RWPE2 (cell line): ENCODE data around the gene UBXN2A.
"Not testable (repeated sequence)": the region's sequence is repeated elsewhere in the genome, so short reads cannot be mapped to it uniquely, and the experiment has no call there.

Source experiments
- ATAC-seq: fragments of 200-7000 bp; cut with Tn5 transposase; 3 replicates; pipeline ENCODE4 v1.9.1; 2021; ENCODE audit warnings: low read depth
- DNase-seq: peaks from one replicate; pipeline ENCODE4 v3.0.0-alpha.2; 2020; ENCODE audit warnings: low spot score
- H3K27ac ChIP-seq: fragments of 450-650 bp; 2 replicates; pipeline ENCODE4 v1.5.1; 2017; ENCODE audit warnings: mild to moderate bottlenecking; ENCODE audit not compliant: poor library complexity, severe bottlenecking
- H3K27me3 ChIP-seq: fragments of 250-450 bp; sonication (Bioruptor Pico); 2 replicates; pipeline ENCODE4 v1.5.1; 2021; ENCODE audit warnings: mild to moderate bottlenecking, moderate library complexity; ENCODE audit not compliant: insufficient read depth, poor library complexity, severe bottlenecking
- H3K36me3 ChIP-seq: fragments of 250-450 bp; sonication (Bioruptor Pico); 2 replicates; pipeline ENCODE4 v1.5.1; 2020; ENCODE audit warnings: low read depth, mild to moderate bottlenecking, moderate library complexity
- H3K4me1 ChIP-seq: fragments of 250-450 bp; sonication (Bioruptor Pico); 2 replicates; pipeline ENCODE4 v1.5.1; 2021; ENCODE audit warnings: mild to moderate bottlenecking, moderate library complexity; ENCODE audit not compliant: insufficient read depth, poor library complexity, severe bottlenecking
- H3K4me3 ChIP-seq: fragments of 250-450 bp; sonication (Bioruptor Pico); 2 replicates; pipeline ENCODE4 v1.5.1; 2021; ENCODE audit warnings: mild to moderate bottlenecking, moderate library complexity; ENCODE audit not compliant: severe bottlenecking
- H3K9me3 ChIP-seq: fragments of 250-450 bp; sonication (Bioruptor Pico); 2 replicates; pipeline ENCODE4 v1.5.1; 2021; ENCODE audit warnings: mild to moderate bottlenecking, moderate library complexity; ENCODE audit not compliant: severe bottlenecking
- CTCF ChIP-seq: fragments of 450-650 bp; IDR thresholded peaks from one replicate; pipeline ENCODE4 v1.5.1; 2017; ENCODE audit warnings: mild to moderate bottlenecking, moderate library complexity; ENCODE audit not compliant: poor library complexity, severe bottlenecking

The UBXN2A gene

GRCh38 chr2:24010477-24011249 is 70.4 kb downstream of the UBXN2A start:
- DNase-seq (no peak), ATAC-seq (peak; percentile 17; the same call in 1 of the 3 replicates)
- Histone ChIP-seq H3K4me1 (peaks cover 12% of the 10 kb centered on the region), H3K27ac (no peak overlapping the region), H3K36me3 (no peaks in the 10 kb centered on the region), H3K9me3 (no peaks in the 10 kb centered on the region), H3K27me3 (no peaks in the 10 kb centered on the region), H3K4me3 (no peak overlapping the region)
- TF ChIP-seq CTCF, result no peak

GRCh38 chr2:24011250-24012104 is 71.2 kb downstream of the UBXN2A start:
- no peaks in the 10 kb centered on the region for H3K27me3 ChIP-seq
- DNase-seq (no peak), ATAC-seq (no peak)
- H3K9me3 ChIP-seq, result no peaks in the 10 kb centered on the region
- no peak for TF ChIP-seq CTCF
- no peaks in the 10 kb centered on the region for H3K36me3 ChIP-seq
- H3K4me1 ChIP-seq, result peaks cover 20% of the 10 kb centered on the region
- no peak overlapping the region for H3K4me3 ChIP-seq
- no peak overlapping the region for H3K27ac ChIP-seq

GRCh38 chr2:24012521-24013188 is 72.4 kb downstream of the UBXN2A start:
- peaks cover 22% of the 10 kb centered on the region for H3K4me1 ChIP-seq
- H3K27ac ChIP-seq, result no peak overlapping the region
- no peak for TF ChIP-seq CTCF

GRCh38 chr2:24014902-24015301 is 74.6 kb downstream of the UBXN2A start:
- Histone ChIP-seq H3K27ac (peak overlapping the region; percentile 93), H3K4me1 (peaks cover 22% of the 10 kb centered on the region)
- not testable (repeated sequence) for H3K4me3 ChIP-seq, ATAC-seq, H3K27me3 ChIP-seq, H3K36me3 ChIP-seq, DNase-seq, H3K9me3 ChIP-seq

More at GRCh38 chr2:24012521-24013188, 72.4 kb downstream of the UBXN2A start:
- Histone ChIP-seq H3K4me3 (no peak overlapping the region), H3K9me3 (no peaks in the 10 kb centered on the region), H3K36me3 (no peaks in the 10 kb centered on the region), H3K27me3 (no peaks in the 10 kb centered on the region)
- DNase-seq (no peak), ATAC-seq (no peak)
